Breast epithelium (tissue), 4 donors: ENCODE results near the gene SDCCAG8. TPM values are rescaled to one million over a fixed set of nuclear protein-coding genes. Genes with fewer than 3 reads are reported as not detected.
A peak's percentile ranks its signal among the peaks of the same experiment; 100 is the strongest.

Experiments
- DNase-seq, 2 donors: peaks; one replicate each; pipeline ENCODE4 v3.0.0-alpha.2; 2019; ENCODE audit warnings: low spot score in 2 of 2
- H3K27ac ChIP-seq, 2 donors: fragments of 200-600 bp; sonication (generic) in 1 of 2; one replicate each; pipeline ENCODE4 v1.5.1; 2016 to 2019; ENCODE audit warnings: mild to moderate bottlenecking in 1 of 2
- H3K27me3 ChIP-seq, 2 donors: fragments of 200-600 bp; sonication (generic) in 1 of 2; one replicate each; pipeline versions ENCODE4 v1.5.1 to v1.6.0; 2017 to 2019; ENCODE audit warnings: control low read depth in 1 of 2, mild to moderate bottlenecking in 1 of 2
- H3K36me3 ChIP-seq: fragments of 200-600 bp; one replicate; pipeline ENCODE4 v1.5.1; 2019
- H3K4me1 ChIP-seq, 2 donors: fragments of 200-600 bp; sonication (generic); one replicate each; pipeline ENCODE4 v1.5.1; 2016 to 2019; ENCODE audit warnings: control low read depth in 1 of 2
- H3K4me3 ChIP-seq, 3 donors: fragments of 200-600 bp; sonication (generic); 1 replicate in 2 of 3; 2 replicates in 1 of 3; pipeline ENCODE4 v1.5.1; 2016 to 2019; ENCODE audit warnings: mild to moderate bottlenecking in 3 of 3, moderate library complexity in 2 of 3
- H3K9me3 ChIP-seq, 2 donors: fragments of 200-600 bp; sonication (generic) in 1 of 2; one replicate each; pipeline ENCODE4 v1.5.1; 2016 to 2019; ENCODE audit warnings: control low read depth in 1 of 2
- POLR2A ChIP-seq: fragments of 450-650 bp; IDR thresholded peaks from one replicate; pipeline ENCODE4 v1.6.1; 2016; ENCODE audit warnings: antibody characterized with exemption, mild to moderate bottlenecking, moderate library complexity
- POLR2AphosphoS5 ChIP-seq, 3 donors: sonication (generic); formaldehyde crosslinking; IDR thresholded peaks; one replicate each; pipeline ENCODE4 v1.6.1; 2017; ENCODE audit warnings: antibody characterized with exemption in 3 of 3
- intact Hi-C: fragments of 100-400 bp; cut with DNase I; formaldehyde crosslinking; loops from one replicate; pipeline ENCODE4 v1.15.1; 2023; ENCODE audit warnings: low total_unique reads
- total RNA-seq, 3 donors: library from RNA; depleted of rRNA; stranded (reverse); fragments of >200 nt; gene quantifications; one replicate each; pipeline ENCODE4 v1.1.0, GENCODE V29; 2016
- TF ChIP-seq, protein P1 (sequence below), 3 donors: fragments of 450-650 bp; IDR thresholded peaks; one replicate each; pipeline ENCODE4 v1.5.1; 2016 to 2017; ENCODE audit warnings: antibody characterized with exemption in 3 of 3, mild to moderate bottlenecking in 3 of 3, moderate library complexity in 3 of 3

Gene SDCCAG8
- total RNA-seq, 3 donors from 2014 or later, result 48.6 to 73.0 (median 62.3) TPM

- intact Hi-C loops, result loop anchor here (5.0 kb wide), 1 partner anchor 1615 kb away; no protein-coding TSS in a partner anchor
- TF ChIP-seq POLR2A (no peak), POLR2AphosphoS5 (IDR thresholded peaks at IDR 0.05) (no peak)
- TF ChIP-seq, protein P1, sequence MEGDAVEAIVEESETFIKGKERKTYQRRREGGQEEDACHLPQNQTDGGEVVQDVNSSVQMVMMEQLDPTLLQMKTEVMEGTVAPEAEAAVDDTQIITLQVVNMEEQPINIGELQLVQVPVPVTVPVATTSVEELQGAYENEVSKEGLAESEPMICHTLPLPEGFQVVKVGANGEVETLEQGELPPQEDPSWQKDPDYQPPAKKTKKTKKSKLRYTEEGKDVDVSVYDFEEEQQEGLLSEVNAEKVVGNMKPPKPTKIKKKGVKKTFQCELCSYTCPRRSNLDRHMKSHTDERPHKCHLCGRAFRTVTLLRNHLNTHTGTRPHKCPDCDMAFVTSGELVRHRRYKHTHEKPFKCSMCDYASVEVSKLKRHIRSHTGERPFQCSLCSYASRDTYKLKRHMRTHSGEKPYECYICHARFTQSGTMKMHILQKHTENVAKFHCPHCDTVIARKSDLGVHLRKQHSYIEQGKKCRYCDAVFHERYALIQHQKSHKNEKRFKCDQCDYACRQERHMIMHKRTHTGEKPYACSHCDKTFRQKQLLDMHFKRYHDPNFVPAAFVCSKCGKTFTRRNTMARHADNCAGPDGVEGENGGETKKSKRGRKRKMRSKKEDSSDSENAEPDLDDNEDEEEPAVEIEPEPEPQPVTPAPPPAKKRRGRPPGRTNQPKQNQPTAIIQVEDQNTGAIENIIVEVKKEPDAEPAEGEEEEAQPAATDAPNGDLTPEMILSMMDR (IDR thresholded peaks at IDR 0.05), result no peak
- Histone ChIP-seq H3K4me3 (no peak overlapping the region), H3K27me3 (no peaks in the 10 kb centered on the region), H3K9me3 (no peaks in the 10 kb centered on the region), H3K36me3 (no peaks in the 10 kb centered on the region), H3K27ac (no peak overlapping the region), H3K4me1 (no peaks in the 10 kb centered on the region)
- no peak for DNase-seq
Observed at GRCh38 chr1:243322326-243322725, 66.5 kb downstream of the SDCCAG8 start.

DNA sequence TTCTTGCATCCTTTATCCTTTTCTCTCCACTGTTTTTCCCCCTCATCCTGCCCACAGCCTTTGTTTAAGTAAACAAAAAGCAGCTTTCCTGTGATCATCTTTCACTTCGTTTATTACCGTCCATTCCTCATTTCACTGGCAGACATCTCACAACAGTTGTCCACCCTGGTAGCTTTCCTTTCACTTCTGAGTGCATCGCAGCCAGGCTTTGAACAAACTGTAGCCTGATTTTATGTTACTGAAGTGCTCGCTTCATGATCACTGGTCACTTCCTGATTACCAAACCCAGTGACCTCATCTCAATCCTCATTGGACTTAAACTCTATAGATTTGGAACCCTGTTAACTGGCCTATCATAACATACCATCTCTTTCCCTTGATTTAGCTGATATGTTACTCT lies 67.7 kb downstream of the SDCCAG8 start:
- H3K27me3 ChIP-seq, result no peaks in the 10 kb centered on the region
- no peaks in the 10 kb centered on the region for H3K9me3 ChIP-seq
- H3K36me3 ChIP-seq, result no peaks in the 10 kb centered on the region
- TF ChIP-seq POLR2A, result no peak
- no peak for DNase-seq
- no peak overlapping the region for H3K4me3 ChIP-seq
- H3K27ac ChIP-seq, result no peak overlapping the region
- H3K4me1 ChIP-seq, result no peaks in the 10 kb centered on the region
- intact Hi-C loops, result loop anchor here (5.0 kb wide), 1 partner anchor 1614 kb away; no protein-coding TSS in a partner anchor

- TF ChIP-seq, protein P1 (IDR thresholded peaks at IDR 0.05), result peak; percentile 28 to 73 (median 67)
- TF ChIP-seq POLR2AphosphoS5 (IDR thresholded peaks at IDR 0.05) (no peak), POLR2A (no peak)
- no peaks in the 10 kb centered on the region for H3K36me3 ChIP-seq
- intact Hi-C loops, result no loop called here
- H3K4me1 ChIP-seq, result no peaks in the 10 kb centered on the region
- H3K27ac ChIP-seq, result no peak overlapping the region
- no peak overlapping the region for H3K4me3 ChIP-seq
- DNase-seq, result no peak
- no peaks in the 10 kb centered on the region for H3K9me3 ChIP-seq
- no peaks in the 10 kb centered on the region for H3K27me3 ChIP-seq
Observed at GRCh38 chr1:243325305-243325890, 69.6 kb downstream of the SDCCAG8 start.

- no peaks in the 10 kb centered on the region for H3K27me3 ChIP-seq
- no peak for DNase-seq
- H3K4me1 ChIP-seq, result no peaks in the 10 kb centered on the region
- TF ChIP-seq POLR2AphosphoS5 (IDR thresholded peaks at IDR 0.05) (no peak), POLR2A (no peak)
- TF ChIP-seq, protein P1 (IDR thresholded peaks at IDR 0.05), result no peak
- no peaks in the 10 kb centered on the region for H3K9me3 ChIP-seq
- H3K36me3 ChIP-seq, result no peaks in the 10 kb centered on the region
- no peak overlapping the region for H3K27ac ChIP-seq
- intact Hi-C loops, result no loop called here
- no peak overlapping the region for H3K4me3 ChIP-seq
Observed at GRCh38 chr1:243332440-243332839, 76.6 kb downstream of the SDCCAG8 start.

GRCh38 chr1:243335292-243335691 lies 79.5 kb downstream of the SDCCAG8 start:
- intact Hi-C loops, result no loop called here
- no peaks in the 10 kb centered on the region for H3K4me1 ChIP-seq
- TF ChIP-seq POLR2A, result no peak
- TF ChIP-seq, protein P1 (IDR thresholded peaks at IDR 0.05), result no peak
- no peak for TF ChIP-seq POLR2AphosphoS5 (IDR thresholded peaks at IDR 0.05)
- no peak for DNase-seq
- no peak overlapping the region for H3K4me3 ChIP-seq
- no peaks in the 10 kb centered on the region for H3K36me3 ChIP-seq
- no peaks in the 10 kb centered on the region for H3K27me3 ChIP-seq
- no peak overlapping the region for H3K27ac ChIP-seq
- no peaks in the 10 kb centered on the region for H3K9me3 ChIP-seq
